GM12892 (cell line): ENCODE data around the gene CALML5.

Experiments used
- DNase-seq: peaks from one replicate; pipeline ENCODE4 v3.0.0; 2011; ENCODE audit not compliant: insufficient read length
- FAIRE-seq: peaks from 2 replicates; lab custom pipeline; 2011; peaks lifted over from hg19 to GRCh38; lab: Jason Lieb, UNC
- POLR2A ChIP-seq: IDR thresholded peaks from 2 replicates; pipeline ENCODE4 v1.6.1; 2011; ENCODE audit warnings: low read depth, low read length, control low read depth
- POLR2AphosphoS5 ChIP-seq: IDR thresholded peaks from 2 replicates; pipeline ENCODE4 v1.6.1; 2011; ENCODE audit warnings: low read depth, low read length, control low read depth
- TAF1 ChIP-seq: IDR thresholded peaks from 2 replicates; pipeline ENCODE4 v1.6.1; 2011; ENCODE audit warnings: low read depth, mild to moderate bottlenecking, control low read depth, low read length, borderline replicate concordance

The CALML5 gene

GRCh38 chr10:5492929-5493576, 6.3 kb downstream of the CALML5 start:
- DNase-seq, result no peak
- no peak for TF ChIP-seq TAF1
- TF ChIP-seq POLR2AphosphoS5, result no peak
- TF ChIP-seq POLR2A, result no peak
- no peak for FAIRE-seq

DNA sequence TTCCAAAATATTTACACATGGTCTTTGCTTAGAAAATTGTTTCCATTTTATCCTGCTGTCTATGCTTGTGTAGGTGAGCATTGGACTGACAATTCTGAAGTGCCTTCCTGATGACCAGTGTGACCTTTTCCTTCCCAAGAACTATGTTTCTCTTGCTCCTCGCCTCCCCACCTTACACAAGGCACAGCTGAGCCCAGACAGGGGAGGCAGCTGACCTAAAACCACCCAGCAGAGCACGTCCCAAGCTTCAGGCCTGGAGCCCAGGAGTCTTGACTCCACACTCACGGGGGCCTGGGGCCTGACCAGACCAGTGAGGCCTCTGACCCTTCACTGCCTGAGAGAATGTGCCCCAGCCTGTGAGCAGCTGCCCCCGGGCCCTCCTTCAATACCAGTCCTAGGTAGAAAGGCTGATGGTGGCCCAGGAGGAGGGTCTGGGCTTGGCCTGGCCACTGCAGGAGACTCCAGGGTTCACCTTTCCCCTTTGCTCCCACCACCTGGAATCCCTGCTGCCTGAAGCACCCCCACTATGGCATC, 7.0 kb downstream of the CALML5 start:
- FAIRE-seq (no peak), DNase-seq (no peak)
- TF ChIP-seq POLR2A (no peak), TAF1 (no peak), POLR2AphosphoS5 (no peak)

GRCh38 chr10:5491477-5491876, 7.9 kb downstream of the CALML5 start:
- no peak for TF ChIP-seq POLR2A
- no peak for TF ChIP-seq POLR2AphosphoS5
- TF ChIP-seq TAF1, result no peak
- DNase-seq (no peak), FAIRE-seq (no peak)

DNA sequence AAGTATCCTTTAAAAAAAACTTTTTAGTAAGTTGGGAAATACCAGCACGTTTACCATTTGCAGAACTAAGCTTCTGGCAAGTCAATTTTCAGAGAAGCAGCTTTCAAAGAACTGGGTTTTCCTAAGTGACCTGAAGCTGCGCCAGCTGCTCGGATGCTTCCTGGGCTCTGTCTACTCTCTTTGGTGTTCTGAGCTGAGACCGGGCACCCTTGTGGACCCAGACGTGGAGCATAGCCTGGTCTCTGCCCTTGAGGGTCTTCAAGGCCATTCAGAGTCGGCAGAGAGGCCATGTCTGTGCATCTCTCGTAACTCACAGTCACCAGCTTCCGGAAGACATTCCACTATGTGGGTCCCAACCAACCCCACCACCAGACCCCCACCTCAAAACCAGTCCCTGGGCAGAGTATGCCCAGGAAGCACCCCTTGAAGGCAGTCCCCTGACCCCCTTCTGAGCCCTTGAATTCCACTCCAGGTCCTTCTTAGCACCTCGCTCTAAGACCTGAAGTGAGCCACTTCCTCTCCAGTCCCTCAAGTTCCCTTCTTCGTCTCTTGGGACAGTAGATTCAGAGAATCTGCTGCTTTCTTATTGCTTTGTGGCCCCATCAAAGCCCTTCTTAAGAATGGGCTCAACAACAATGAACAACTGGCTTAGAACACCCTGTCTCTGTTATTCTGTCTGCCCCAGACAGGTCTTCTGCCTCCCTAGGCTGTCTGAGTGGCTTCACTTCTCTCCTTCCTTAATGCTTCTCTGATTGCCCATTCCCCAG, 8.5 kb downstream of the CALML5 start:
- FAIRE-seq (no peak), DNase-seq (no peak)
- TF ChIP-seq POLR2A (no peak), TAF1 (no peak), POLR2AphosphoS5 (no peak)

- FAIRE-seq, result no peak
- no peak for DNase-seq
- TF ChIP-seq TAF1 (no peak), POLR2A (no peak), POLR2AphosphoS5 (no peak)
Observed at GRCh38 chr10:5490032-5490431, 9.3 kb downstream of the CALML5 start.

DNA sequence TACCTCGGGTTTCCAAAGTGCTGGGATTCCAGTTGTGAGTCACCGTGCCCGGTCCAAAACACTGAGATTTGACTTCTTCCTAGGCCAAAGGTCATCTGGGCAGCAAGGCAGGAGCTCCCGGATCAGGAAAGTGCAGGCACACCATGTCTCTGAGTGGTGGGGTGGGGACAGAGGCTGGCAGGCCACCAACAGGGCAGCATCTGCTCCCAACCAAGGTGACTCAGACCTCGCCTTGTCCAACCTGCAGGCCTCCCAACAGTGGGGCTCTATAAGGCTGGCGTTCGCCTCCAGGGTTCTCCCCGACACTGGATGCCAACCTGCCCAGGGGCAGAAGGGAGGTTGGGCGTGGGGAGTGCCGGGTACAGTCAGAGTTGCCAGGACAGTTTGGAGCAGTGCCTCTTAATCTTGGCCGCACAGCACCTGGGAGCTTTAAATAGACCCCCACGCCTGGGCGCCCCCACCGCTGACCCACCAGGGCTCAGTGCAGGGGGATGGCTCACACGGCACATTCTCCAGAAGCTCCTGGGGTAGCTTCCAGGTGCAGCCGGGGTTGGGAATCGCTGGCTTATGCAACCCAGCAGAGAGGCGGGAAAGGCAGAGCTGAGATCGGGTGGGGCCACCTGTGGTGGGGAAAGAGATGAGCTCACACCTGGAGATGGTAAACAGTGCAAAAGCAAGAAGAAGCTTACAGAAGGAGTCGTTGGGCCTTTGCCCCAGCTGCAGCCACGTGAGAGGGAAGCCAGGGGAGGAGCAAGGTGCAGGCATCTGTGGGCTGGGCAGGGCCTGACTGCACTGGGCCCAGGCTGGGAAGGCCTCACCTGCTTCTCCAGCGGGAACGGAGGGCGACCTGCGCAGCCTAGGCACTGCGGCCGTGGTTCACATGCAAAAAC, 10.9 kb downstream of the CALML5 start:
- no peak for DNase-seq
- TF ChIP-seq POLR2AphosphoS5 (no peak), TAF1 (no peak), POLR2A (no peak)
- no peak for FAIRE-seq

GRCh38 chr10:5486853-5487235, 12.5 kb downstream of the CALML5 start:
- FAIRE-seq (no peak), DNase-seq (no peak)
- TF ChIP-seq TAF1, result no peak
- TF ChIP-seq POLR2AphosphoS5, result no peak
- no peak for TF ChIP-seq POLR2A

- FAIRE-seq, result no peak
- TF ChIP-seq TAF1 (no peak), POLR2AphosphoS5 (no peak), POLR2A (no peak)
- DNase-seq, result no peak
Observed at GRCh38 chr10:5485948-5486852, 13.2 kb downstream of the CALML5 start.

- DNase-seq (no peak), FAIRE-seq (no peak)
- TF ChIP-seq POLR2A, result no peak
- TF ChIP-seq POLR2AphosphoS5, result no peak
- TF ChIP-seq TAF1, result no peak
Observed at GRCh38 chr10:5485290-5485689, 14.1 kb downstream of the CALML5 start.

GRCh38 chr10:5484205-5484604, 15.2 kb downstream of the CALML5 start:
- TF ChIP-seq POLR2A, result no peak
- TF ChIP-seq POLR2AphosphoS5, result no peak
- no peak for TF ChIP-seq TAF1
- no peak for FAIRE-seq

More at GRCh38 chr10:5484205-5484604, 15.2 kb downstream of the CALML5 start:
- no peak for DNase-seq
